ENCODE data around the gene LINC00305. TPM values are rescaled to one million over a fixed set of nuclear protein-coding genes. Genes with fewer than 3 reads are reported as not detected.

Gene LINC00305
- not detected in 2 replicates for total RNA-seq (ENCODE audit: low replicate concordance)
- long read RNA-seq, result 0 reads

GRCh38 chr18:64148988-64149387 is at the start of gene LINC00305:
Gene LINC00305, minus strand, starts transcription at chr18:64149088.
- peaks cover 6% of the 10 kb centered on the region for H3K4me1 Mint-ChIP-seq (ENCODE audit: unreplicated experiment)
- no peak within 1 kb of the TSS for H3K4me3 Mint-ChIP-seq
- peaks cover 3% of the 10 kb centered on the region for H3K27me3 Mint-ChIP-seq
- H3K9me3 Mint-ChIP-seq, result no peaks in the 10 kb centered on the region
- no peak within 1 kb of the TSS for H3K27ac Mint-ChIP-seq
- DNase-seq (ENCODE audit: extremely low spot score, unreplicated experiment), result no peak
- no peaks in the 10 kb centered on the region for H3K36me3 Mint-ChIP-seq
- no peak for TF ChIP-seq CTCF (conservative IDR thresholded peaks at IDR 0.05)

GRCh38 chr18:64191069-64191468 is 42.2 kb upstream of the LINC00305 start:
- Mint-ChIP-seq H3K4me3 (no peak overlapping the region), H3K4me1 (ENCODE audit: unreplicated experiment) (peaks cover 8% of the 10 kb centered on the region)
- no peak for TF ChIP-seq CTCF (conservative IDR thresholded peaks at IDR 0.05)

DNA sequence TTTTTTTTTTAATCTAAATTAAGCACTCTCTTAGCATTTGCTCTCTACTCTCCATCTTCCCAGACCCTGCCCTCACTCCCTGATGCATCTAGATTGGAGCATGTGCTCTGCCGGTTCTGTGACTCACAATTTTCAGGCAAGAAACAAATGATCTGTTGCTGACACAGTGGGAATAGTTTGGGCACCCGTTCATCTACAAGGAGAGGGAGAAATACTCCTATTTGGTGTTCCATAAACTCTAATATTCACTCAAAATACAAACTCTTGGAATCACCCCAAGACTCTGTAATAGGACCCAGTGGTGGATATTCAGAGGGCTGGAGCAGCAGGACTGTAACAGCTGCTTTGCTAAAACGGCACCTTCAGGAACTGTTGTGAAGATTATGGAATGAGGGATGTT is 37.1 kb upstream of the LINC00305 start:
- H3K36me3 Mint-ChIP-seq, result no peaks in the 10 kb centered on the region
- no peak for DNase-seq (ENCODE audit: extremely low spot score, unreplicated experiment)
- H3K4me3 Mint-ChIP-seq, result no peak overlapping the region
- no peak for TF ChIP-seq CTCF (conservative IDR thresholded peaks at IDR 0.05)
- peaks cover 24% of the 10 kb centered on the region for H3K27me3 Mint-ChIP-seq
- no peak overlapping the region for H3K27ac Mint-ChIP-seq
- peaks cover 14% of the 10 kb centered on the region for H3K4me1 Mint-ChIP-seq (ENCODE audit: unreplicated experiment)
- H3K9me3 Mint-ChIP-seq, result peaks cover 6% of the 10 kb centered on the region

More at GRCh38 chr18:64191069-64191468, 42.2 kb upstream of the LINC00305 start:
- Mint-ChIP-seq H3K9me3 (no peaks in the 10 kb centered on the region), H3K27me3 (peaks cover 14% of the 10 kb centered on the region), H3K36me3 (no peaks in the 10 kb centered on the region), H3K27ac (no peak overlapping the region)
- DNase-seq (ENCODE audit: extremely low spot score, unreplicated experiment), result no peak

- H3K9me3 Mint-ChIP-seq, result peaks cover 6% of the 10 kb centered on the region
- H3K4me1 Mint-ChIP-seq (ENCODE audit: unreplicated experiment), result peaks cover 31% of the 10 kb centered on the region
- TF ChIP-seq CTCF (conservative IDR thresholded peaks at IDR 0.05), result no peak
- H3K27me3 Mint-ChIP-seq, result peaks cover 25% of the 10 kb centered on the region
- DNase-seq (ENCODE audit: extremely low spot score, unreplicated experiment), result no peak
- H3K27ac Mint-ChIP-seq, result no peak overlapping the region
- no peak overlapping the region for H3K4me3 Mint-ChIP-seq
- H3K36me3 Mint-ChIP-seq, result no peaks in the 10 kb centered on the region
These were observed 34.8 kb upstream of the LINC00305 start for GRCh38 chr18:64183665-64184064.

DNA sequence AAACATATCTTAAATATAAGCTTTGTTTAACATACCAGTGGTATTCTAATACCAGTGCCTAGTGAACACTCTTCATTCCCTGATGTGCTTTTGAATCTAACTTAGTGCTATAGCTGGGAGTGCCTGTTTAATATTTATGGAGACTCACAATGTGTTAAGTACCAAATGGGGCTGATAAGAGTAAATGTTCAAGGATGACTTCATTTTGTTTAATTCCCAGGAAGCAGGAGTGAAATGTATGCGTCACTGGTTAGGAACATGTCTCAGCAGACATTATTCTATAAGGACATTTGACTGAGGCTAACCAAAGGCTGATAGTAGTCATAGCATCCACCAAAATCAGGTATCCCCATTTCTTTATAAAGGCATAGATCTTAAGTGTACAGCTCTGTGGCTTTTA is 31.7 kb upstream of the LINC00305 start:
- no peak for DNase-seq (ENCODE audit: extremely low spot score, unreplicated experiment)
- no peak for TF ChIP-seq CTCF (conservative IDR thresholded peaks at IDR 0.05)
- Mint-ChIP-seq H3K27me3 (peaks cover 21% of the 10 kb centered on the region), H3K4me1 (ENCODE audit: unreplicated experiment) (peaks cover 19% of the 10 kb centered on the region), H3K36me3 (no peaks in the 10 kb centered on the region), H3K4me3 (no peak overlapping the region), H3K27ac (peak overlapping the region; percentile 20), H3K9me3 (peaks cover 6% of the 10 kb centered on the region)

DNA sequence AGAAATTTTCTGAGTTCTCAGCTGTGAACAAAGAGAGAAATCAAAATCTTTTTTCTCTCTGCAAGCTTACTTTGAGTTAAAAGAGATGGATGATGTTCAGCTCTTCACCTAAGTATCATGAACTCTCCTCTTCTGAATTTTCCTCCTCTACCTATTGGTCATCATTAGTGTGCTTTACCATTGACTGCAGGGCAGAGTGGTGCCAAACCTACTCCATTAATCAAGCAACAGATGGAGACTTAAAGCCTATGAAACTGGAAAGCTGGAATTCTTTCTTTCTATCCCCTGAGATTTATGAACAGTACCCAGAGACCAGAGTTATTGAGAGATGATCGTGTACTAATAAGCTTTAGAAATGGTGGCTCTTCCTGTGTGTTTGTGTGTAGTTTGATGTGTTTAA is 31.3 kb upstream of the LINC00305 start:
- peaks cover 21% of the 10 kb centered on the region for H3K27me3 Mint-ChIP-seq
- no peak for DNase-seq (ENCODE audit: extremely low spot score, unreplicated experiment)
- peaks cover 6% of the 10 kb centered on the region for H3K9me3 Mint-ChIP-seq
- H3K27ac Mint-ChIP-seq, result peak overlapping the region; percentile 20
- H3K36me3 Mint-ChIP-seq, result no peaks in the 10 kb centered on the region
- no peak overlapping the region for H3K4me3 Mint-ChIP-seq
- peaks cover 18% of the 10 kb centered on the region for H3K4me1 Mint-ChIP-seq (ENCODE audit: unreplicated experiment)
- TF ChIP-seq CTCF (conservative IDR thresholded peaks at IDR 0.05), result no peak
